AG10803 (cell line): Measurements from ENCODE around the gene UBE2D1.

ENCODE experiments used
- DNase-seq: peaks from one replicate; pipeline ENCODE4 v3.0.0; 2010; ENCODE audit warnings: low read depth
- H3K4me3 ChIP-seq: 2 replicates; pipeline ENCODE4 v1.5.1; 2011; ENCODE audit warnings: mild to moderate bottlenecking, low read length, control low read depth
- CTCF ChIP-seq: conservative IDR thresholded peaks from 2 replicates; pipeline ENCODE4 v1.5.1; 2011; ENCODE audit warnings: mild to moderate bottlenecking, low read length, control low read depth, inconsistent platforms

UBE2D1 gene

GRCh38 chr10:58360412-58361004 is 25.7 kb downstream of the UBE2D1 start:
- H3K4me3 ChIP-seq, result no peak overlapping the region
- DNase-seq, result no peak
- TF ChIP-seq CTCF, result no peak

- H3K4me3 ChIP-seq, result no peak overlapping the region
- DNase-seq, result no peak
- no peak for TF ChIP-seq CTCF
Measured at GRCh38 chr10:58361353-58361752, 26.5 kb downstream of the UBE2D1 start.

- TF ChIP-seq CTCF, result no peak
- DNase-seq, result peak; percentile 13
- no peak overlapping the region for H3K4me3 ChIP-seq
Measured at GRCh38 chr10:58362027-58362789, 27.4 kb downstream of the UBE2D1 start.

- no peak for DNase-seq
- H3K4me3 ChIP-seq, result no peak overlapping the region
- TF ChIP-seq CTCF, result no peak
Measured at GRCh38 chr10:58367069-58367468, 32.3 kb downstream of the UBE2D1 start.

GRCh38 chr10:58371473-58371872 is 36.7 kb downstream of the UBE2D1 start:
- H3K4me3 ChIP-seq, result no peak overlapping the region
- no peak for DNase-seq
- TF ChIP-seq CTCF, result no peak

GRCh38 chr10:58372607-58373441 is 38.0 kb downstream of the UBE2D1 start:
- DNase-seq, result no peak
- no peak for TF ChIP-seq CTCF
- no peak overlapping the region for H3K4me3 ChIP-seq

GRCh38 chr10:58373442-58373827 is 38.6 kb downstream of the UBE2D1 start:
- H3K4me3 ChIP-seq, result no peak overlapping the region
- DNase-seq, result no peak
- no peak for TF ChIP-seq CTCF
